ENCODE results near the gene ARAP2. TPM values are rescaled to one million over a fixed set of nuclear protein-coding genes. Genes with fewer than 3 reads are reported as not detected.

ARAP2 gene
- 10 to 100 TPM; 44.8 to 51.7 TPM for total RNA-seq

- no peaks in the 10 kb centered on the region for H3K9me3 Mint-ChIP-seq
- H3K36me3 Mint-ChIP-seq (ENCODE audit: low read depth): peaks cover 34% of the 10 kb centered on the region
- H3K27ac Mint-ChIP-seq: peak within 1 kb of the TSS; percentile 99
- no peaks in the 10 kb centered on the region for H3K27me3 Mint-ChIP-seq
- peak; percentile 79 for ATAC-seq (replicated peaks)
- H3K4me3 Mint-ChIP-seq: peak within 1 kb of the TSS; percentile 88
- peaks cover 23% of the 10 kb centered on the region for H3K4me1 Mint-ChIP-seq
These were observed at the start of gene ARAP2 for GRCh38 chr4:36244257-36245082. TSS of gene ARAP2 (minus strand) at chr4:36244514. CDS start at chr4:36229486, 15,028 bp downstream.

GRCh38 chr4:36292556-36293188 is 48.4 kb upstream of the ARAP2 start:
- Mint-ChIP-seq H3K27me3 (no peaks in the 10 kb centered on the region), H3K9me3 (no peaks in the 10 kb centered on the region), H3K36me3 (ENCODE audit: low read depth) (no peaks in the 10 kb centered on the region), H3K4me3 (no peak overlapping the region), H3K4me1 (peaks cover 2% of the 10 kb centered on the region), H3K27ac (no peak overlapping the region)
- ATAC-seq (replicated peaks): no peak

GRCh38 chr4:36290641-36291040 is 46.3 kb upstream of the ARAP2 start:
- no peaks in the 10 kb centered on the region for H3K27me3 Mint-ChIP-seq
- peaks cover 14% of the 10 kb centered on the region for H3K4me1 Mint-ChIP-seq
- H3K4me3 Mint-ChIP-seq: no peak overlapping the region
- H3K27ac Mint-ChIP-seq: no peak overlapping the region
- ATAC-seq (replicated peaks): no peak
- no peaks in the 10 kb centered on the region for H3K9me3 Mint-ChIP-seq
- H3K36me3 Mint-ChIP-seq (ENCODE audit: low read depth): peaks cover 5% of the 10 kb centered on the region

- Mint-ChIP-seq H3K4me3 (no peak overlapping the region), H3K27ac (no peak overlapping the region), H3K9me3 (no peaks in the 10 kb centered on the region), H3K4me1 (peaks cover 19% of the 10 kb centered on the region), H3K36me3 (ENCODE audit: low read depth) (peaks cover 6% of the 10 kb centered on the region), H3K27me3 (no peaks in the 10 kb centered on the region)
- ATAC-seq (replicated peaks): no peak
These were observed 44.6 kb upstream of the ARAP2 start for GRCh38 chr4:36288731-36289426.

GRCh38 chr4:36286481-36286871 is 42.2 kb upstream of the ARAP2 start:
- peak overlapping the region; percentile 92 for H3K27ac Mint-ChIP-seq
- no peaks in the 10 kb centered on the region for H3K9me3 Mint-ChIP-seq
- no peak for ATAC-seq (replicated peaks)
- peaks cover 6% of the 10 kb centered on the region for H3K36me3 Mint-ChIP-seq (ENCODE audit: low read depth)
- no peaks in the 10 kb centered on the region for H3K27me3 Mint-ChIP-seq
- H3K4me1 Mint-ChIP-seq: peaks cover 22% of the 10 kb centered on the region
- peak overlapping the region; percentile 68 for H3K4me3 Mint-ChIP-seq

- peak; percentile 93 for ATAC-seq (replicated peaks)
- H3K4me1 Mint-ChIP-seq: peaks cover 25% of the 10 kb centered on the region
- H3K27ac Mint-ChIP-seq: peak overlapping the region; percentile 92
- no peaks in the 10 kb centered on the region for H3K9me3 Mint-ChIP-seq
- H3K4me3 Mint-ChIP-seq: peak overlapping the region; percentile 68
- peaks cover 6% of the 10 kb centered on the region for H3K36me3 Mint-ChIP-seq (ENCODE audit: low read depth)
- no peaks in the 10 kb centered on the region for H3K27me3 Mint-ChIP-seq
These were observed 41.6 kb upstream of the ARAP2 start for GRCh38 chr4:36285784-36286480.

GRCh38 chr4:36283912-36284465 is 39.7 kb upstream of the ARAP2 start:
- H3K4me1 Mint-ChIP-seq: peaks cover 30% of the 10 kb centered on the region
- H3K27me3 Mint-ChIP-seq: no peaks in the 10 kb centered on the region
- H3K9me3 Mint-ChIP-seq: no peaks in the 10 kb centered on the region
- peaks cover 6% of the 10 kb centered on the region for H3K36me3 Mint-ChIP-seq (ENCODE audit: low read depth)
- peak overlapping the region; percentile 3 for H3K4me3 Mint-ChIP-seq
- peak overlapping the region; percentile 92 for H3K27ac Mint-ChIP-seq
- ATAC-seq (replicated peaks): no peak

- Mint-ChIP-seq H3K36me3 (ENCODE audit: low read depth) (peaks cover 6% of the 10 kb centered on the region), H3K27ac (peak overlapping the region; percentile 92), H3K27me3 (no peaks in the 10 kb centered on the region), H3K4me1 (peaks cover 30% of the 10 kb centered on the region), H3K9me3 (no peaks in the 10 kb centered on the region), H3K4me3 (peak overlapping the region; percentile 36)
- no peak for ATAC-seq (replicated peaks)
These were observed 38.3 kb upstream of the ARAP2 start for GRCh38 chr4:36282503-36283030.

GRCh38 chr4:36281384-36282106 is 37.2 kb upstream of the ARAP2 start, which contains the start of gene DTHD1:
TSS of gene DTHD1 (plus strand) at chr4:36281616. CDS start at chr4:36281759, 143 bp downstream.
- peak within 1 kb of the TSS; percentile 36 for H3K4me3 Mint-ChIP-seq
- peak within 1 kb of the TSS; percentile 86 for H3K27ac Mint-ChIP-seq
- H3K27me3 Mint-ChIP-seq: no peaks in the 10 kb centered on the region
- no peaks in the 10 kb centered on the region for H3K9me3 Mint-ChIP-seq
- H3K4me1 Mint-ChIP-seq: peaks cover 30% of the 10 kb centered on the region
- ATAC-seq (replicated peaks): peak; percentile 53
- peaks cover 6% of the 10 kb centered on the region for H3K36me3 Mint-ChIP-seq (ENCODE audit: low read depth)

GRCh38 chr4:36280555-36280954 is 36.2 kb upstream of the ARAP2 start:
- Mint-ChIP-seq H3K27ac (no peak overlapping the region), H3K4me1 (peaks cover 24% of the 10 kb centered on the region), H3K27me3 (no peaks in the 10 kb centered on the region), H3K9me3 (no peaks in the 10 kb centered on the region), H3K4me3 (no peak overlapping the region), H3K36me3 (ENCODE audit: low read depth) (peaks cover under 1% of the 10 kb centered on the region)
- ATAC-seq (replicated peaks): no peak

GRCh38 chr4:36278789-36279188 is 34.5 kb upstream of the ARAP2 start:
- Mint-ChIP-seq H3K27ac (peak overlapping the region; percentile 49), H3K4me3 (peak overlapping the region; percentile 19), H3K9me3 (no peaks in the 10 kb centered on the region), H3K27me3 (no peaks in the 10 kb centered on the region), H3K36me3 (ENCODE audit: low read depth) (no peaks in the 10 kb centered on the region), H3K4me1 (peaks cover 19% of the 10 kb centered on the region)
- ATAC-seq (replicated peaks): peak; percentile 49

- Mint-ChIP-seq H3K27ac (peak overlapping the region; percentile 59), H3K4me3 (peak overlapping the region; percentile 10), H3K9me3 (no peaks in the 10 kb centered on the region), H3K4me1 (peaks cover 19% of the 10 kb centered on the region), H3K36me3 (ENCODE audit: low read depth) (no peaks in the 10 kb centered on the region), H3K27me3 (no peaks in the 10 kb centered on the region)
- ATAC-seq (replicated peaks): peak; percentile 42
These were observed 33.2 kb upstream of the ARAP2 start for GRCh38 chr4:36277533-36277932.

- peaks cover 12% of the 10 kb centered on the region for H3K4me1 Mint-ChIP-seq
- no peak overlapping the region for H3K4me3 Mint-ChIP-seq
These were observed 29.8 kb upstream of the ARAP2 start for GRCh38 chr4:36274158-36274557.

More at GRCh38 chr4:36274158-36274557, 29.8 kb upstream of the ARAP2 start:
- no peak overlapping the region for H3K27ac Mint-ChIP-seq
- ATAC-seq (replicated peaks): no peak
- H3K27me3 Mint-ChIP-seq: no peaks in the 10 kb centered on the region
- H3K36me3 Mint-ChIP-seq (ENCODE audit: low read depth): no peaks in the 10 kb centered on the region
- no peaks in the 10 kb centered on the region for H3K9me3 Mint-ChIP-seq
